HCT116 (cell line): Measurements from ENCODE around the gene TNFAIP2. TPM values are rescaled to one million over a fixed set of nuclear protein-coding genes. Genes with fewer than 3 reads are reported as not detected.

ENCODE experiments used
- ATAC-seq: fragments of 200-7000 bp; cut with Tn5 transposase; 2 replicates; pipeline ENCODE4 v1.9.1; 2020; ENCODE audit warnings: mild to moderate bottlenecking, moderate library complexity
- BruUV-seq: library from RNA; stranded (reverse); fragments of 400-500 nt; replicated peaks from 2 replicates; lab custom pipeline; 2021; lab: Mats Ljungman, UMichigan
- CTCF ChIA-PET: fragments of 300-600 bp; sonication (Branson Sonifier 250); formaldehyde crosslinking; loops from one replicate; lab custom pipeline; 2021; ENCODE audit warnings: antibody characterized with exemption; lab: Charles Lee
- POLR2A ChIA-PET: fragments of 300-600, 350-600 bp; sonication (Branson Sonifier 250); formaldehyde crosslinking; loops from one replicate; lab custom pipeline; 2021; ENCODE audit warnings: antibody characterized with exemption; lab: Charles Lee
- RAD21 ChIA-PET, 2 experiments: fragments of 300-600 bp; sonication (Branson Sonifier 250); formaldehyde crosslinking; loops; one replicate each; lab custom pipeline; 2023; ENCODE audit warnings: low total read pairs in 2 of 2; ENCODE audit not compliant: uncharacterized antibody in 2 of 2, unreplicated experiment in 2 of 2, low non-redundant PET in 1 of 2; lab: Charles Lee
- DNase-seq: peaks from one replicate; pipeline ENCODE4 v3.0.0-alpha.2; 2010; ENCODE audit warnings: low read depth, low spot score
- H2AFZ ChIP-seq: fragments of 200-600 bp; shearing (Covaris generic), sonication (generic); 2 replicates; pipeline ENCODE4 v1.6.1; 2017; ENCODE audit warnings: low read depth, mixed run types, mixed read lengths, antibody characterized with exemption, low read length; ENCODE audit not compliant: poor library complexity, severe bottlenecking
- H3K27ac ChIP-seq: 2 replicates; pipeline ENCODE4 v1.5.1; 2012; ENCODE audit warnings: low read depth, low read length
- H3K27me3 ChIP-seq: fragments of 200-600 bp; sonication (generic); 2 replicates; pipeline ENCODE4 v1.6.1; 2016; ENCODE audit warnings: mixed run types, low read length, mixed read lengths; ENCODE audit not compliant: insufficient read depth
- H3K36me3 ChIP-seq, 2 experiments: fragments of 200-500 bp in 1 of 2; fragments of 200-600 bp in 1 of 2; sonication (Bioruptor generic) in 1 of 2; sonication (generic) in 1 of 2; 2 replicates each; pipeline versions ENCODE4 v1.5.1 to v1.6.1; 2014 to 2016; ENCODE audit warnings: low read length in 2 of 2, inconsistent platforms in 1 of 2, mixed read lengths in 1 of 2, mixed run types in 1 of 2; ENCODE audit not compliant: insufficient read depth in 2 of 2, control insufficient read depth in 1 of 2
- H3K4me1 ChIP-seq, 2 experiments: fragments of 200-600 bp in 1 of 2; sonication (generic) in 1 of 2; 2 replicates each; pipeline versions ENCODE4 v1.5.1 to v1.6.1; 2012 to 2017; ENCODE audit warnings: low read length in 2 of 2, inconsistent platforms in 1 of 2, mild to moderate bottlenecking in 1 of 2, mixed read lengths in 1 of 2, mixed run types in 1 of 2, moderate library complexity in 1 of 2; ENCODE audit not compliant: insufficient read depth in 2 of 2, control insufficient read depth in 1 of 2
- H3K4me2 ChIP-seq: fragments of 200-600 bp; sonication (generic); 2 replicates; pipeline ENCODE4 v1.6.1; 2017; ENCODE audit warnings: mixed run types, low read length, mixed read lengths
- H3K4me3 ChIP-seq, 2 experiments: fragments of 200-600 bp in 1 of 2; sonication (generic) in 1 of 2; replicated peaks in 1 of 2; 2 replicates each; pipeline ENCODE4 v1.5.1; 2011 to 2016; ENCODE audit warnings: low read length in 2 of 2, control low read depth in 1 of 2, low read depth in 1 of 2, mild to moderate bottlenecking in 1 of 2, mixed read lengths in 1 of 2, mixed run types in 1 of 2
- H3K79me2 ChIP-seq: fragments of 200-600 bp; sonication (generic); 2 replicates; pipeline ENCODE4 v1.6.1; 2017; ENCODE audit warnings: mild to moderate bottlenecking, mixed run types, low read length, moderate library complexity, mixed read lengths; ENCODE audit not compliant: insufficient read depth
- H3K9ac ChIP-seq: fragments of 200-600 bp; sonication (generic); 2 replicates; pipeline ENCODE4 v1.6.1; 2016; ENCODE audit warnings: low read length, mixed read lengths
- H3K9me2 ChIP-seq: fragments of 200-600 bp; sonication (generic), shearing (Covaris generic); 2 replicates; pipeline ENCODE4 v1.6.1; 2017; ENCODE audit warnings: mixed run types, mild to moderate bottlenecking, moderate library complexity; ENCODE audit not compliant: insufficient read depth
- H3K9me3 ChIP-seq, 2 experiments: fragments of 200-500 bp in 1 of 2; fragments of 200-600 bp in 1 of 2; sonication (Bioruptor generic) in 1 of 2; sonication (generic) in 1 of 2; 2 replicates each; pipeline ENCODE4 v1.6.1; 2014 to 2017; ENCODE audit warnings: low read length in 2 of 2, mixed read lengths in 2 of 2, inconsistent platforms in 1 of 2, low read depth in 1 of 2, mild to moderate bottlenecking in 1 of 2, mixed run types in 1 of 2, moderate library complexity in 1 of 2; ENCODE audit not compliant: control insufficient read depth in 1 of 2, insufficient read depth in 1 of 2
- H4K20me1 ChIP-seq: fragments of 200-600 bp; sonication (generic), shearing (Covaris generic); 2 replicates; pipeline ENCODE4 v1.6.1; 2017; ENCODE audit warnings: mixed run types, mild to moderate bottlenecking, moderate library complexity; ENCODE audit not compliant: insufficient read depth
- CBX3 ChIP-seq: IDR thresholded peaks from 2 replicates; pipeline ENCODE4 v1.6.1; 2012; ENCODE audit warnings: low read depth
- CEBPB ChIP-seq: IDR thresholded peaks from 2 replicates; pipeline ENCODE4 v1.6.1; 2012; ENCODE audit warnings: low read depth
- CTCF ChIP-seq, 3 experiments: fragments of 200-600 bp in 1 of 3; sonication (generic) in 1 of 3; IDR thresholded peaks in 2 of 3; conservative IDR thresholded peaks in 1 of 3; 2 replicates each; pipeline ENCODE4 v1.5.1; 2012 to 2017; ENCODE audit warnings: low read depth in 2 of 3, low read length in 2 of 3, antibody characterized with exemption in 1 of 3, borderline replicate concordance in 1 of 3, control low read depth in 1 of 3, mild to moderate bottlenecking in 1 of 3, mixed read lengths in 1 of 3, mixed run types in 1 of 3, moderate library complexity in 1 of 3; ENCODE audit not compliant: insufficient read depth in 1 of 3
- EGR1 ChIP-seq: IDR thresholded peaks from 2 replicates; pipeline ENCODE4 v1.6.1; 2012; ENCODE audit warnings: low read depth
- ELF1 ChIP-seq: IDR thresholded peaks from 2 replicates; pipeline ENCODE4 v1.6.1; 2012; ENCODE audit warnings: low read depth, borderline replicate concordance
- EZH2 ChIP-seq: fragments of 200-600 bp; sonication (generic); IDR thresholded peaks from 2 replicates; pipeline ENCODE4 v1.6.1; 2017; ENCODE audit warnings: antibody characterized with exemption, mixed run types
- EZH2phosphoT487 ChIP-seq: fragments of 200-600 bp; IDR thresholded peaks from 2 replicates; pipeline ENCODE4 v1.6.1; 2018; ENCODE audit warnings: antibody characterized with exemption, borderline replicate concordance
- FOSL1 ChIP-seq: IDR thresholded peaks from 2 replicates; pipeline ENCODE4 v1.6.1; 2012; ENCODE audit warnings: low read depth
- JUND ChIP-seq: IDR thresholded peaks from 2 replicates; pipeline ENCODE4 v1.6.1; 2012
- MAX ChIP-seq: IDR thresholded peaks from 2 replicates; pipeline ENCODE4 v1.6.1; 2012
- POLR2AphosphoS5 ChIP-seq: IDR thresholded peaks from 2 replicates; pipeline ENCODE4 v1.6.1; 2011; ENCODE audit warnings: mild to moderate bottlenecking, low read depth, low read length, moderate library complexity
- RAD21 ChIP-seq: IDR thresholded peaks from 2 replicates; pipeline ENCODE4 v1.6.1; 2012; ENCODE audit warnings: low read depth, mild to moderate bottlenecking
- REST ChIP-seq: IDR thresholded peaks from 2 replicates; pipeline ENCODE4 v1.6.1; 2012; ENCODE audit warnings: low read depth
- SIN3A ChIP-seq: IDR thresholded peaks from 2 replicates; pipeline ENCODE4 v1.6.1; 2012; ENCODE audit warnings: low read depth
- SP1 ChIP-seq: IDR thresholded peaks from 2 replicates; pipeline ENCODE4 v1.6.1; 2012; ENCODE audit warnings: low read depth
- TCF7L2 ChIP-seq: IDR thresholded peaks from 2 replicates; pipeline ENCODE4 v1.7.0; 2011; ENCODE audit warnings: borderline replicate concordance, inconsistent platforms; ENCODE audit not compliant: insufficient read depth, insufficient read length; ENCODE audit errors: extremely low read depth
- YY1 ChIP-seq: IDR thresholded peaks from 2 replicates; pipeline ENCODE4 v1.6.1; 2011; ENCODE audit warnings: low read length, low read depth, moderate library complexity, mild to moderate bottlenecking; ENCODE audit not compliant: insufficient replicate concordance; ENCODE audit errors: extremely low read depth
- ZBTB33 ChIP-seq: IDR thresholded peaks from 2 replicates; pipeline ENCODE4 v1.6.1; 2011; ENCODE audit warnings: mild to moderate bottlenecking, low read length, moderate library complexity; ENCODE audit not compliant: insufficient replicate concordance; ENCODE audit errors: extremely low read depth
- ZFX ChIP-seq: fragments of 450-650 bp; IDR thresholded peaks from 2 replicates; pipeline ENCODE4 v1.6.1; 2017
- ZNF274 ChIP-seq: fragments of 200-500 bp; sonication (Bioruptor generic); IDR thresholded peaks from 2 replicates; pipeline ENCODE4 v1.6.1; 2014; ENCODE audit warnings: mild to moderate bottlenecking, low read depth, low read length, inconsistent platforms
- intact Hi-C: fragments of 100-400 bp; cut with micrococcal nuclease; formaldehyde crosslinking; loops from 2 replicates; pipeline ENCODE4 v1.10.0; 2022
- total RNA-seq: library from RNA; stranded (reverse); gene quantifications from one replicate; pipeline ENCODE4 v1.2.1, GENCODE V29; 2021; ENCODE audit not compliant: unreplicated experiment

Gene TNFAIP2
- total RNA-seq, 1 experiment from 2014 or later = 74.8 TPM

GRCh38 chr14:103169954-103170353 lies 46.7 kb downstream of the TNFAIP2 start:
- POLR2A ChIA-PET = no interaction called here
- CTCF ChIA-PET = no interaction called here

More at GRCh38 chr14:103169954-103170353, 46.7 kb downstream of the TNFAIP2 start:
- TF ChIP-seq ZFX (no peak), CTCF (IDR thresholded peaks at IDR 0.05 in 2 of 3, conservative IDR thresholded peaks at IDR 0.05 in 1 of 3; ENCODE audit: borderline replicate concordance in 1 of 3, insufficient read depth in 1 of 3, low read depth in 2 of 3, low read length in 2 of 3) (no peak), SIN3A (no peak), MAX (no peak), EGR1 (no peak), EZH2 (no peak), FOSL1 (no peak), TCF7L2 (no peak), REST (no peak), CEBPB (no peak), ELF1 (no peak), RAD21 (no peak), JUND (no peak), ZNF274 (no peak), POLR2AphosphoS5 (no peak), CBX3 (no peak), YY1 (no peak), EZH2phosphoT487 (no peak), SP1 (no peak), ZBTB33 (no peak)
- intact Hi-C loops = no loop called here
- Histone ChIP-seq H3K79me2 (no peaks in the 10 kb centered on the region), H3K27me3 (no peaks in the 10 kb centered on the region), H4K20me1 (no peaks in the 10 kb centered on the region), H3K4me1 (no peaks in the 10 kb centered on the region), H3K36me3 (no peaks in the 10 kb centered on the region), H2AFZ (no peak overlapping the region), H3K9me2 (no peaks in the 10 kb centered on the region), H3K4me3 (no peak overlapping the region), H3K4me2 (no peak overlapping the region), H3K27ac (no peak overlapping the region), H3K9ac (no peak overlapping the region), H3K9me3 (peaks cover 0 to 9% of the 10 kb centered on the region in 2 experiments; a peak in 2 of 4 replicates)
- DNase-seq (no peak), ATAC-seq (no peak)
- RAD21 ChIA-PET = no interaction called here
- BruUV-seq = no TSS peak
